ENCODE results near the gene WBP2NL.

- TF ChIP-seq CTCF (IDR thresholded peaks at IDR 0.05; ENCODE audit: low read depth, low read length, poor library complexity, severe bottlenecking) (no peak), EZH2phosphoT487 (IDR thresholded peaks at IDR 0.05; ENCODE audit: borderline replicate concordance, low read length) (no peak)
Measured at GRCh38 chr22:42074846-42075676, 76.5 kb downstream of the WBP2NL start.
